NCI-H446 (cell line): ENCODE results near the gene WDR7.
A peak's percentile ranks its signal among the peaks of the same experiment; 100 is the strongest.

Experiments
- DNase-seq, 2 experiments: peaks; one replicate each; lab custom pipeline; 2025; lab: John Stamatoyannopoulos, UW

The WDR7 gene

GRCh38 chr18:56650944-56651770 is at the start of gene WDR7:
TSS of gene WDR7 (plus strand) at chr18:56651359. CDS start at chr18:56672516, 21,157 bp downstream.
- DNase-seq, result peak; percentile 94 to 97

DNA sequence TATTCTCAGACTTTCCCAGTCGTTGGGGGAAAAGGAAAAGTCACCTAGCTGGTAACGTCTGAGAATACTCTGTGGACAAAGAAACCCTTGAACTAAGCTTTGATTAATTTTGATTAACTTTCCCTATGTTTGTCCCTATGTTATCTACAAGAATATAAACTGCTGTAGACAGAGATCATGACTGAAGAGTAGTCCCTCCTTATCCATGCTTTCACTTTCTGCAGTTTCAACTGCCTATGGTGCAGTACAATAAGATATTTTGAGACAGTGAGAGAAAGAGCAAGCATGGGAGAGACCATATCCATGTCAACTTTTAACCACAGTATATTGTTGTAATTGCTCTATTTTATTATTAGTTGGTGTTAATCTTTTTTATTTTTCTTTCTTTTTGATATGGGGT is 44.5 kb upstream of the WDR7 start:
- no peak for DNase-seq

DNA sequence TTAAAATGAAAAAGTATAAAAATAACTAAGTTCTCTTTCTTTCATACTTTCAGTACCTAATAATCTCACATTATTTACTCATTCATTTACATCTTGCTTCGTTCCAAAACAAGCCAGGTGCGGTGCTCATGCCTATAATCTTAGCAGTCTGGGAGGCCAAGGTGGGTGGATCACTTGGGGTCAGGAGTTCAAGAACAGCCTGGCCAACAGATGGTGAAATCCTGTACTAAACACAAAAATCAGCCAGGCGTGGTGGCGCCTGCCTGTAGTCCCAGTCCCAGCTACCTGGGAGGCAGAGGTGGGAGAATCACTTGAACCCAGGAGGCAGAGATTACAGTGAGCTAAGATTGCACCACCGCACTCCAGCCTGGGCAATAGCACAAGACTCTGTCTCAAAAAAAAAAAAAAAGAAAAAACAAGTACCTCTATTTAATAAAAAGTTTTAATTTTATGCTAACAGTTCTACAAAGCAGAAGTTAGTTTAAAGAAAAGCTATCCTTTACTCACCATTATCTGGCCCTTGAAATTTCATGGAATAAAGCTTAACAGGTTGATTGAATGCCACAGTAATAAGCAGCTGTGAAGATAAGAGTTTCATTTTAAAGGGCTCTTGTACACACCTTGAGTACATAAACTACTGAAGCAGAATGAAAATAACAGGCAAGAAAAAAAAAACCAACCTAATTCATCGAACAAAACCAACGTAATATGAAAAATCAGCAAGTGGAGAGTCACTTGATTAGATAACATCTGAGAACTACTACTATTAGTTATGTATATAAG is 35.2 kb upstream of the WDR7 start:
- DNase-seq, result no peak

DNA sequence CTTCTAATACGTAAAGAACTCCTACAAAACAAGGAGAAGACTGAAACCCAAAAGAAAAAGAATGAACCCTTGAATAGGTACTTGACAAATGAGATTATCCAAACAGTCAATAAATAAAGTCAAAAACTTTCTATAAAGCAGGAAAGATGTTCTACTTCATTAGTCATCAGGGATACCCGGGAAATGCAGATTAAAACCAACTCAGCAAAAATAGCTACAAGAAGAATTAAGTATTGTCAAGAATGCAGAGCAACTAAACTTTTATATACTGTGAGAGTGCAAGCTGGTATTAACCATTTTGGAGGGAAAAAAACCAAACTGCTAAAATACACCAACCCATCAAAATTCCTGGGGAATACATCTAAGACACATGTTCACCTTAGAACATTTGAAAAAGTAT is 23.2 kb upstream of the WDR7 start:
- no peak for DNase-seq

- no peak for DNase-seq
Measured at GRCh38 chr18:56632070-56633022, 18.8 kb upstream of the WDR7 start.

- DNase-seq, result no peak
Measured at GRCh38 chr18:56635007-56635406, 16.2 kb upstream of the WDR7 start.

GRCh38 chr18:56637176-56637575 is 14.0 kb upstream of the WDR7 start:
- no peak for DNase-seq

DNA sequence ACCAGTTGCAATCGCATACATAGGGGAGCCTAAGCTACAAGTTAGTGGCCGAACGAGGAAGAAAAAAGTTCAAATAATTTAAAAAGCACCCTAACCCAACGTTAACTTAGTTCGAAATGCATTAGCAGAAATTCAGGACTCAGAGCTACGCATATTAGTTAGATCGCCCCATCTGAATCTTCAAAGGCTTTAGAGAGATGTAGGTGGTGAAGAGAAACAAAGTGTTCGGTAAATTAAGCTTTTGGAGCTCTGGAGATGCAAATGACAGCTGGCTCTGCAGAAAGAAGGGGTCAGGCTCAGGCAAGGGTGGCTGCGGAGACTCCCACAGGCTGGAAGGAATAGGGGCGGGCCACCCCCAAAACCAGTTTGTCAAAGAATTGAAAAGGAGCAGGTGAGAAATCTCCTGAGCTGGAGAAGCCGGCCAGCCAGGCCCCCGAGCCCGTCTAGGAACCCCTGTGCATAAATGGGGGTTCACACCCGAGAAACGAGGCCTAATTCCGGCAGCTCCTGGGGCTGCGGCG is 13.4 kb upstream of the WDR7 start:
- no peak for DNase-seq

DNA sequence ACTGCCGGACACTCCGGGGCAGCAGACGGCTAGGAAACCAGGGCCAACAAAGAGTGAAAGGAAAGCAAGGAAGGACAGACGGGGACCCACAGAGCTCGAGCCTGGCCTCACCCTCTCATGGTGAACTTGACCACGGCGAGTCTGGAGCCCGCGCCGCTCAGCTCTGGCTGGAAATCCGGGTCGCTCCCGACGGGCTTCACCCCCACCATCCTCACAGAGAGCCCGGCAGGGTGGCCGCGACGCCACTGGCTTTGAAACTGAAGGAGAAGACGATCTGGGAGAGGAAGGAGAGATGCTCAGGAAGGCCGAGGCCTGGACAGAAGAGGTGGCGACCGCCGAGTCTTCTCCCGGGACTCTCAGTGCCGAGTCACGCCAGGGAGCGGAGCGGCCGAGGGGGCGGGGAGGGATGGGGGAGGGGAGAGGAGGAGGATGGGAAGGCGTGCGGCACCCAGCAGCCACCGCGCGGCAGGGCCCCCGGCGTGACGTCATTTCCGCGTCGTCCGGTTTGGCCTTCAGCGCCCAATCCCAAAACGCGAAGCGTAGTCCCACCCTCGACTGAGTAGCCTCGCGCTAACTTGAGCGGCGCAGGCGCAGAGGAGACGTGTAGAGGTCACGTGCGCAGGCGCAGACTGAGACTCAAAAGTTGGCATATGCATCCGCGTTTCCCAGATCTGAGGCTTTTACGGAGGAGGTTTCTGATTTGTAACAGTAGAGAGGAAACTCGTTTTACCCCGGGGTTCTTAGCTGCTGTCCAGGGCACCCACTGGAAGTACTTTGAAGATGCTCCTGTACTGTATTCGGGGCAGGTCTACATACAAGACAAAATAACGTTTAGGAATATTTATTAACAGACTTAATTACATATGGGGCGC is 12.7 kb upstream of the WDR7 start, which contains the start of gene TXNL1:
TXNL1 (minus strand) TSS at position 361 of the 872 bp plus-strand sequence; CDS start at position 209, 152 bp downstream.
- peak; percentile 98 to 99 for DNase-seq

GRCh38 chr18:56639104-56639381 is 12.1 kb upstream of the WDR7 start:
- DNase-seq, result no peak

GRCh38 chr18:56639571-56639970 is 11.6 kb upstream of the WDR7 start:
- DNase-seq, result no peak

GRCh38 chr18:56641714-56642337 is 9.3 kb upstream of the WDR7 start:
- DNase-seq, result no peak

DNA sequence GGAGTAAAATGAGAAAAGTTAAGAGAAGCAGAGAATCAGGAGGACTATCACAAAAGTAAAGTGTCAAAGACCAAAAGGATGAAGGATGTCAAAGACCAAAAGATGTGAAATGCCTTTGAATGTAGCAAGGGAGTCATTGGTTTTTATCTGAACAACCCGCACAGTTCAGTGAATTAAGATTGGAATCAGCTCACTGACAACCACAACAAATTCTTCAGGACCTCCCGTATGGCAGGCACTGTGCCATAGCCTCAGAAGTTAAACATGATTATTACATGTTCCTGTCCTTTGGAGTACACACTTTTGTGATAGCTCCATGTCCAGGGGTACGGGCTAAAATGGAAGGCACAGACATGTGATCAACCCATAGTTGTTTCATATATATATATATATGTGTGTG is 7.8 kb upstream of the WDR7 start:
- no peak for DNase-seq

GRCh38 chr18:56645415-56646016 is 5.6 kb upstream of the WDR7 start:
- peak in 1 of 2 experiments; percentile 18 for DNase-seq

GRCh38 chr18:56647071-56647470 is 4.1 kb upstream of the WDR7 start:
- DNase-seq, result no peak

- no peak for DNase-seq
Measured at GRCh38 chr18:56647951-56648893, 2.9 kb upstream of the WDR7 start.

GRCh38 chr18:56649996-56650395 is 1.2 kb upstream of the WDR7 start:
- no peak for DNase-seq

DNA sequence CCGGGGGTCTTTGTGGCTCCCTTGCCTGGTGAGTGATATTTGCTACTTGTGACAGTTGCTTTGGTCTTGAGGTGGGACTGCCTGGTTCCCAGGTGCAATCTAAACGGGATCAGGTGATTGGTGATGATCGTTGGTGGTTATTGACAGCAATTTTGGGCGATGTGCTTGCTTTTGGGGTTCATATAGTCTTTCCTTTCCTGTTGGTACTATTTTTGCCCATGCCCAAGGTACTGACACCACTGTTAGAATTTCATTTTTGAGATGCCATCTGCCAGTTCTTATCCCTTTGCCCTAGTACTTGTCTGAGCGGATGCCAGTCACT is 573 bp downstream of the WDR7 start:
- no peak for DNase-seq

- no peak for DNase-seq
Measured at GRCh38 chr18:56652802-56653201, 1.6 kb downstream of the WDR7 start.
